D721Med (cell line): ENCODE measurements around the gene PRKRIP1.
"Not testable (repeated sequence)": the region's sequence is repeated elsewhere in the genome, so short reads cannot be mapped to it uniquely, and the experiment has no call there.

ENCODE experiments used
- DNase-seq: peaks from one replicate; pipeline ENCODE4 v3.0.0; 2011; ENCODE audit warnings: low spot score; ENCODE audit not compliant: insufficient read length
- FAIRE-seq: peaks from 2 replicates; lab custom pipeline; 2011; peaks lifted over from hg19 to GRCh38; lab: Jason Lieb, UNC
- CTCF ChIP-seq: IDR thresholded peaks from 2 replicates; pipeline ENCODE4 v1.5.1; 2012; ENCODE audit warnings: mild to moderate bottlenecking, control low read depth; ENCODE audit not compliant: insufficient read depth; ENCODE audit errors: missing control alignments

Gene PRKRIP1

DNA sequence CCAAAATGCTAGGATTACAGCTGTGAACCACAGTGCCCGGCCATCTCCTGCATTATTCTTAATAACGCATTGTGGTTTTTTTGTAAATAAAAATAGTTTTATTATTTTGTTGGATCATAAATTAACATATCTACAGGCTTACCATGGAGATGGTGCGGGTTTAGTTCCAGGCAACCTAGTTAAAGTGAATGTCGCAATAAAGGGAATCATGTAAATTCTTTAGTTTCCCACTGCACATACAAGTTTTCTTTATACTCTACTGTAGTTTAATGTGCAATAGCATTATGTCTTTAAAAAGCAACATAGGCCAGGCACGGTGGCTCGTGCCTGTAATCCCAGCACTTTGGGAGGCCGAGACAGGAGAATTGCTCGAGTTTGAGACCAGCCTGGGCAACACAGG lies 2.4 kb downstream of the PRKRIP1 start:
- TF ChIP-seq CTCF: no peak
- no peak for FAIRE-seq
- no peak for DNase-seq

GRCh38 chr7:102400360-102400759 lies 4.2 kb downstream of the PRKRIP1 start:
- no peak for DNase-seq
- FAIRE-seq: no peak
- TF ChIP-seq CTCF: no peak

- no peak for DNase-seq
- TF ChIP-seq CTCF: no peak
- FAIRE-seq: no peak
Observed at GRCh38 chr7:102403563-102403962, 7.4 kb downstream of the PRKRIP1 start.

DNA sequence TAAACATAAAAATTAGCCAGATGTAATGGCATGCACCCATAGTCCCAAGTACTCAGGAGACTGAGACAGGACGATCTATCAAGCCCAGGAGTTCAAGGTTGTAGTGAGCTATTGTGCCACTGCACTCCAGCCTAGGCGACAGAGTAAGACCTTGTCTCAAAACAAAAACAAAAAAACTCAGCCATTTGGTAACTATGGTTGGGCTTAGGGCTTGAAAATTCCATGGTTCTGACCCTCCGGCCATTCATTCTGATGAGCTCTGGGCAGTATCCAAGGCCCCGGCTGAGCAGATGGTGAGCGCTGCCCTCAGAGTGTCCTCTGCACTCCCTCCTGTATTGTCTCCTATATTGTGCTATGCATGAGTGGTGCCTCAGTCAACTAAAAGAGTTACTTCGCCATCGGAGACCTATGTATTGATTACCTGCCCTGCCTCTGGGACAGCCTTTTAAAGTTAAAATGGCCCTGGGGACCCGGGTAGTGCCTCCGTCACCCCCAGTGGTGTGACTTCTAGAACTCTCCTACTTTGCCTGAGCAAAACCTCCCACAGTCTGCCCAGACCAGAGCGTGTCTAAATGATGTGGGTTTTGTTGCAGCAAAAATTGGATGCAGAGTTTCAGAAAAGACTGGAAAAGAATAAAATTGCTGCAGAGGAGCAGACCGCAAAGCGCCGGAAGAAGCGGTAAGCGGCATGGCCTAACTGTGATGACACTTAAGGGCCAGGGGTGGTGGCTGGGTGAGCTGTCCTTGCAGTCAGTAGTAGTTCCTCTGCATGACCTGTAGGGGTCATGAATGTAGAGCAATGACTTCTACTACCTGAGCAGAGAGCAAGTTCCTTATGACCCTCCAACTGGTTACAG lies 8.1 kb downstream of the PRKRIP1 start:
- peak; percentile 50 for TF ChIP-seq CTCF
- DNase-seq (peak; percentile 54), FAIRE-seq (no peak)

GRCh38 chr7:102404862-102405188 lies 8.7 kb downstream of the PRKRIP1 start:
- DNase-seq, FAIRE-seq: not testable (repeated sequence)

DNA sequence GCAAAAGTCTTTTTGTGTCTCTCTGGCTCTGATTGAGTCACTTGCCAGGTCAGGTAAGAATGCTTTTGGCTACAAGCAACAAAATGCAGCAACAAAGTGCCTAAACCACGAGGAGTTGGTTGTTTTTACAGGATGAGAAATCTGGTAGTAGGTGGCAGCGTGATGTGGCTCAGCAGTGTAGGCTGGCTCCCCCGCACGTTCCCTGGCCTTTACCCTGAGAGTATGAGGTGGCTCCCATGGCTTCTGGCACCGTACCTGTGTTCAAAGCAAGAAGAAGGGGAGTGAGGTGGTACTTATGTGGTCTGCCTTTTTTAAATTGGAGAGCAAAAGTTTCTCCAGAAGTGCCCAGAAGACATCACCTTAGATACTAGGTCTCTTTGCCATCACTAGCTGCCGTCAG lies 11.7 kb downstream of the PRKRIP1 start:
- FAIRE-seq (no peak), DNase-seq (no peak)
- TF ChIP-seq CTCF: no peak

DNA sequence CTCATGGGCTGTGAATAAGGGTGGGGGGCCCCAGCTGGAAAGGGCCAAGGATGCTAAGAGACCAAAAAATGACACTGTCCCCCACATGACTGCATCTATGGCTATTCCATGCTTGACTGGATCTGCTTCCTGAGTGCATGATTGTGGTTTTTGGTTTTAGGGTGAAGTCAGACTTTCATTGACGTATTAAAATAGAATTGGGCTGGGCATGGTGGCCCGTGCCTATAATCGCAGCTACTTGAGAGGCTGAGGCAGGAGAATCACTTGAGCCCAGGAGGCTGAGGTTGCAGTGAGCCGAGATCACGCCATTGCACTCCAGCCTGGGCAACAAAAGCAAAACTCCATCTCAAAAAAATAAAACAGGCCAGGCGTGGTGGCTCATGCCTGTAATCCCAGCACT lies 12.4 kb downstream of the PRKRIP1 start:
- not testable (repeated sequence) for DNase-seq, FAIRE-seq

- TF ChIP-seq CTCF: no peak
- FAIRE-seq (no peak), DNase-seq (no peak)
Observed at GRCh38 chr7:102409340-102409739, 13.2 kb downstream of the PRKRIP1 start.
